M059J (cell line): ENCODE results near the gene SLC35F4. TPM values are rescaled to one million over a fixed set of nuclear protein-coding genes. Genes with fewer than 3 reads are reported as not detected.

Experiments
- DNase-seq: peaks from one replicate; pipeline ENCODE4 v3.0.0-alpha.2; 2012; ENCODE audit warnings: low read depth
- total RNA-seq: library from RNA; depleted of rRNA; stranded (reverse); fragments of >200 nt; shearing (Covaris generic); gene quantifications from 2 replicates; pipeline ENCODE4 v1.2.3, GENCODE V29; 2014

SLC35F4 gene
- total RNA-seq, 1 experiment from 2014 or later: not detected

DNA sequence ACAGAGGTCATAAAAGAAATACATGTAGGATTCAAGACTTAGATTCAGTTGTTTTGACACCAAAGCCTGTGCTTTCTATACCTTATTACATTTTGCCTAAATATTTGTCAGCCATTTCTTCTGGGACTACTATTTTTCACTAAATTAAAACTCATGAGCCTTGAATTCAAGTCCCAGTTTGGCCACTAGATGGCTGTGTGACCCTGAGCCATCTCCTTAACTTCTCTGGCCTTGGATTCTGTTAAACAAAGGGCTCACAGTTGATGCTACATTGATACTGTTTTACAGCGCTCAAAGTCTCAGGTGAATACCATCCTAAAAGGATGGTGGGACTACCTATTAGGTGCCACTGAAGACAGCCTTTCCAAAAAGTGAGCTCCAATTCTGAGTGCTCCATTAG, 332.7 kb downstream of the SLC35F4 start:
- DNase-seq: peak; percentile 14

DNA sequence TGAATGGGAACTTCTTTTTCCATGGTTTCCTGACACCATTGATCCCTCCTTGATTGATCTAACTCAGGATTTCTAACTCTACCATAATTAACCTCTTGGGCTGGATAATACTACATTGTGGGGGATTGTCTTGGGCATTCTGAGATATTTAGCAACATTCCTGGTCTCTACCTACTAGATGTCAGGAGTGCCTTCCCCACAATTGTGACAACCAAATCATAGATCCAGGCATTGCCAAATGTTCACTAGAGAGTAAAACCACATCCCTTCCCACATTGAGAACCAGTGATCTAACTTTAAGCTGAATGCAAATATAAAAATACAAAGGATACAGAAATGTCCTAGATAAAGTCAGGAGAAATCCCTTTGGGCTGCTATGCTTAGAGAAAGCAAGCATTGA, 335.3 kb downstream of the SLC35F4 start:
- no peak for DNase-seq

DNA sequence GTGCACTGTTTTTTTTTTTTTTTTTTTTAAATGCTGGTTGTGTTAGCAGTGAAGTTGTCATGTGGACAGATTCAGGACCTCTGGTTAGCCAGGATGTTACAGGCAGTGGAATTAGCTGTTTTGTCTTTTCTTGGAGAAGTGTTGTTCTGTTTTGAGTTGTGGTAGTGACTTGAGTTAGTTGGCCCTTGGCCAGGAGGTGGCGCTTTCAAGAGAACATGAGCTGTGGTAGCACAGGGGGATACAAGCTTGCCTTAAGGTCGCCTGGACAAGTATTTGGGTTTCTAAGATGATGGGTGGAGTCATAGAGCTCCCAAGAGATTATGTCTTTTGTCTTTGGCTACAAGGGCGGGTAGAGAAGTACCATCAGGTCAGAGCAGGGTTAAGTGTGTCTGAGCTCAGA, 338.9 kb downstream of the SLC35F4 start:
- no peak for DNase-seq

DNA sequence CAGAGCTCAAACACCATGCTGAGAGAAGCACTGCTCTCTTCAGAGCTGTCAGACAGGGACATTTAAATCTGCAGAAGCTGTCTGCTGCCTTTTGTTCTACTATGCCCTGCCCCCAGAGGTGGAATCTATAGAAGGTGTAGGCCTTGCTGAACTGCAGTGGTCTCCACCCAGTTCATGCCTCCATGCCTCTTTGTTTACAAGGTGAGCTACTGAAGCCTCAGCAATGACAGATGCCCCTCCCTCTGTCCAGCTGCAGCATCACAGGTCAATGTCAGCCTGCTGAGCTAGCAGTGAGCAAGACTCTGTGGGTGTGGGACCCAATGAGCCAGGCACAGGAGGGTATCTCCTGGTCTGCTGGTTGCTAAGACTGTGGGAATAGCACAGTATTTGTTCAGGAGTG, 346.8 kb downstream of the SLC35F4 start:
- DNase-seq: no peak
